Mesenchymal stem cell (in vitro differentiated cells and primary cell): ENCODE results near the gene C16orf78.

Experiments used
- DNase-seq: peaks from one replicate; pipeline ENCODE4 v3.0.0-alpha.2; 2013
- H2AFZ ChIP-seq: one replicate; pipeline ENCODE4 v1.6.1; 2013; ENCODE audit warnings: low read depth, mild to moderate bottlenecking, control low read depth, inconsistent platforms, low read length, moderate library complexity
- H2AK5ac ChIP-seq: 2 replicates; pipeline ENCODE4 v1.6.1; 2013; ENCODE audit warnings: low read length, moderate library complexity, mild to moderate bottlenecking, inconsistent platforms; ENCODE audit not compliant: severe bottlenecking
- H2BK120ac ChIP-seq: one replicate; pipeline ENCODE4 v1.6.1; 2013; ENCODE audit warnings: low read depth, mild to moderate bottlenecking, inconsistent platforms, low read length, moderate library complexity
- H2BK12ac ChIP-seq, 2 experiments: one replicate each; pipeline ENCODE4 v1.6.1; 2013; ENCODE audit warnings: inconsistent platforms in 2 of 2, low read length in 2 of 2, mild to moderate bottlenecking in 2 of 2, moderate library complexity in 2 of 2, control low read depth in 1 of 2
- H2BK15ac ChIP-seq: one replicate; pipeline ENCODE4 v1.6.1; 2013; ENCODE audit warnings: mild to moderate bottlenecking, low read depth, inconsistent platforms; ENCODE audit not compliant: poor library complexity, severe bottlenecking
- H2BK5ac ChIP-seq: 2 replicates; pipeline ENCODE4 v1.6.1; 2013; ENCODE audit warnings: low read depth, mild to moderate bottlenecking, low read length, control low read depth, inconsistent platforms; ENCODE audit not compliant: poor library complexity, severe bottlenecking
- H3K14ac ChIP-seq, 2 experiments: one replicate each; pipeline ENCODE4 v1.6.1; 2013; ENCODE audit warnings: inconsistent platforms in 2 of 2, low read length in 2 of 2, control low read depth in 1 of 2, mild to moderate bottlenecking in 1 of 2, moderate library complexity in 1 of 2
- H3K18ac ChIP-seq, 2 experiments: one replicate each; pipeline ENCODE4 v1.6.1; 2013; ENCODE audit warnings: inconsistent platforms in 2 of 2, low read length in 2 of 2, control low read depth in 1 of 2, low read depth in 1 of 2, mild to moderate bottlenecking in 1 of 2
- H3K23ac ChIP-seq, 2 experiments: one replicate each; pipeline ENCODE4 v1.6.1; 2013; ENCODE audit warnings: inconsistent platforms in 2 of 2, low read length in 2 of 2, mild to moderate bottlenecking in 2 of 2, moderate library complexity in 2 of 2, control low read depth in 1 of 2
- H3K27ac ChIP-seq: 2 replicates; pipeline ENCODE4 v1.5.1; 2013; ENCODE audit warnings: mild to moderate bottlenecking, moderate library complexity, low read length, control low read depth, inconsistent platforms; ENCODE audit not compliant: poor library complexity, severe bottlenecking
- H3K27me3 ChIP-seq, 2 experiments: 2 replicates each; pipeline versions ENCODE4 v1.6.1 to v1.7.0; 2013; ENCODE audit warnings: low read length in 2 of 2, mild to moderate bottlenecking in 2 of 2, moderate library complexity in 2 of 2, control low read depth in 1 of 2, inconsistent platforms in 1 of 2; ENCODE audit not compliant: control insufficient read depth in 1 of 2, insufficient read depth in 1 of 2
- H3K36me3 ChIP-seq, 2 experiments: 2 replicates each; pipeline versions ENCODE4 v1.6.1 to v1.7.0; 2013; ENCODE audit warnings: low read length in 2 of 2, control low read depth in 1 of 2, inconsistent platforms in 1 of 2, low read depth in 1 of 2, mild to moderate bottlenecking in 1 of 2; ENCODE audit not compliant: insufficient read depth in 2 of 2, control insufficient read depth in 1 of 2
- H3K4ac ChIP-seq, 2 experiments: one replicate each; pipeline ENCODE4 v1.6.1; 2013; ENCODE audit warnings: inconsistent platforms in 2 of 2, low read length in 2 of 2, mild to moderate bottlenecking in 2 of 2, moderate library complexity in 2 of 2, control low read depth in 1 of 2, low read depth in 1 of 2
- H3K4me1 ChIP-seq: 2 replicates; pipeline ENCODE4 v1.6.1; 2013; ENCODE audit warnings: low read depth, low read length, control low read depth; ENCODE audit not compliant: control insufficient read depth, insufficient read depth
- H3K4me2 ChIP-seq: 2 replicates; pipeline ENCODE4 v1.6.1; 2013; ENCODE audit warnings: low read length, mild to moderate bottlenecking, inconsistent platforms; ENCODE audit not compliant: poor library complexity, severe bottlenecking
- H3K4me3 ChIP-seq, 2 experiments: 2 replicates each; pipeline versions ENCODE4 v1.5.1 to v1.7.0; 2013; ENCODE audit warnings: low read length in 2 of 2, mild to moderate bottlenecking in 2 of 2, control low read depth in 1 of 2, low read depth in 1 of 2; ENCODE audit not compliant: insufficient read depth in 1 of 2
- H3K79me1 ChIP-seq: replicated peaks from 2 replicates; pipeline ENCODE4 v1.6.1; 2013; ENCODE audit warnings: mild to moderate bottlenecking, control low read depth, low read length, inconsistent platforms; ENCODE audit not compliant: poor library complexity, severe bottlenecking
- H3K9ac ChIP-seq: 2 replicates; pipeline ENCODE4 v1.7.0; 2013; ENCODE audit warnings: mild to moderate bottlenecking, low read length, moderate library complexity
- H3K9me3 ChIP-seq: 2 replicates; pipeline ENCODE4 v1.7.0; 2013; ENCODE audit warnings: mild to moderate bottlenecking, low read length; ENCODE audit not compliant: control insufficient read depth
- H4K8ac ChIP-seq: one replicate; pipeline ENCODE4 v1.6.1; 2013; ENCODE audit warnings: inconsistent platforms, mild to moderate bottlenecking, low read length, moderate library complexity
- H4K91ac ChIP-seq: one replicate; pipeline ENCODE4 v1.6.1; 2013; ENCODE audit warnings: mild to moderate bottlenecking, low read length, inconsistent platforms
- WGBS: methylation state at CpG from one replicate; pipeline ENCODE4 v1.1.7; 2013; ENCODE audit warnings: mixed read lengths; 5-methylcytosine and 5-hydroxymethylcytosine counted together

The C16orf78 gene

DNA sequence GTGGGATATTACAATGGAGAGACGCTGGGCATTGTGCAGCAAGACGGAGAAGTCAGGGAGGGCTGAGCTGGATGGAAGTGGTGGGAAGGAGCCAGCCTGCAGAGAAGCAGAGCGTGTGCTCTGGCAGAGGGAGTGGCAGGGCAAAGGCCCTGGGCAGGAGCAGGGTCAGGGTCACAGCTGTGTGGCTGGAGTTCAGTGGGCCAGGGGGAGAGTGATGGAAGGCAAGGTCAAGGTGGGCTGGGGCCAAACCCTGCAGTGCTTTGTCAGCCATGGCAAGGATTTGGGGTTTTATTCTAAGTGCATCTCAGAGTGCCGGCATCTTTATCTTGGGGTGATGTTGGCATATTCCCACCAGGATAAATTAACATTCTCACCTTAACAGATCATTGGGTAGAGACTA is 31.9 kb upstream of the C16orf78 start:
- no peaks in the 10 kb centered on the region for H3K79me1 ChIP-seq
- H3K36me3 ChIP-seq, result no peaks in the 10 kb centered on the region
- no peak overlapping the region for H2AK5ac ChIP-seq
- H2BK12ac ChIP-seq, result no peak overlapping the region
- no peaks in the 10 kb centered on the region for H3K9me3 ChIP-seq
- H3K9ac ChIP-seq, result no peak overlapping the region
- DNase-seq, result no peak
- no peak overlapping the region for H4K8ac ChIP-seq
- WGBS, result 83% methylated on average over 3 of the region's 4 CpGs
- no peak overlapping the region for H2AFZ ChIP-seq
- H3K4ac ChIP-seq, result no peak overlapping the region
- H3K4me3 ChIP-seq, result no peak overlapping the region
- peak overlapping the region in 1 of 2 experiments; percentile 48 for H3K14ac ChIP-seq
- no peak overlapping the region for H3K23ac ChIP-seq
- H2BK5ac ChIP-seq, result no peak overlapping the region
- no peak overlapping the region for H3K4me2 ChIP-seq
- H4K91ac ChIP-seq, result no peak overlapping the region
- no peak overlapping the region for H2BK120ac ChIP-seq
- H3K27me3 ChIP-seq, result peaks cover 0 to 3% of the 10 kb centered on the region in 2 experiments
- H3K27ac ChIP-seq, result no peak overlapping the region
- no peaks in the 10 kb centered on the region for H3K4me1 ChIP-seq
- H3K18ac ChIP-seq, result no peak overlapping the region
- no peak overlapping the region for H2BK15ac ChIP-seq

DNA sequence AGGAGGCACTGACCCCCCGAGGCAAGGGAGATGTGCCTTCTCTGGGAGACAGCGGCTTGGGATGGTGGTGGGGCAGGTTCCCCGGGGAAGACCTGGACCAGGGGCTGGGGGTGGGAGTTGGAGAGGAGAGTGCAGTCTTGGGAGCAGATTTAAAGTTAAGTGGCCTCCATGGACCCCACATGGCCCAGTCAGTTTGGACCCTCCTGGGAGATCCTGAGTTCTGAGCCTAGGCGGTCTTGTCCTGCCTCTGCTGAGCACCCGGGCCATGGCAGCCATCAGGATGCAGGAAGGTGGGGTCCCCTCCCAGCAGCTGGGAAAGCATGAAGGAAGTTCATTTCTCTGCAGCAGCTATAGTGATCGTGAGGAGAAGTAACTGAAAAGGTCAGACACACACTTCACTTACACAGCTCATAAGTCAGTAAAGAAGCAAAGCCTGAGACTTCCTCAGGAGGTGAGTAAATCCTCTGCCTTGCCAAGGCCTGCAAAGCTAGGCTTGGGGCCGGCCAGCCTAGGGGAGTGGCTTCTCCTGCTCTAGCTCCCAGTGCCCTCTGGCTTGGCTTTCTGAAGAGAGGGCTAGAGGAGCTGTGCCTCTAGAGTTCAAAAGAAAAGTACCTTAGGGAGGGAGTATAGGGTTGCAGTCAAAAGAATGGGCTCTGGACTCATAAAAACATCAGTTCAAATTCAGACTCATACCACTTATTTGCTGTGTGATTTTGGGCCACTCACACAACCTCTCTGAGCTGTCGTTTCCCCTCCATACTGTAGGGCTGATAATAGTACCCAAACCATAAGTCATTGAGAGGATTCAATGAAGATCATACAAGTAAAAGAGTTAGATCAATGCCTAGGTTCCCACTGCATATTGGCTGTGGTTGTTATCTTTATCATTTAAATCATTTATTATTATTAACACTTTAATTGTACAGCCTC is 31.0 kb upstream of the C16orf78 start:
- no peak for DNase-seq
- no peak overlapping the region for H2BK12ac ChIP-seq
- no peak overlapping the region for H3K4me2 ChIP-seq

GRCh38 chr16:49343291-49343690 is 30.3 kb upstream of the C16orf78 start:
- Histone ChIP-seq H3K9me3 (no peaks in the 10 kb centered on the region), H4K91ac (no peak overlapping the region), H3K27ac (no peak overlapping the region), H2BK5ac (no peak overlapping the region), H4K8ac (no peak overlapping the region), H3K4me3 (no peak overlapping the region), H3K23ac (no peak overlapping the region), H3K36me3 (no peaks in the 10 kb centered on the region), H2BK120ac (no peak overlapping the region), H3K18ac (no peak overlapping the region), H3K14ac (no peak overlapping the region), H2AFZ (no peak overlapping the region), H3K4me2 (no peak overlapping the region), H2BK15ac (no peak overlapping the region), H2AK5ac (no peak overlapping the region), H2BK12ac (no peak overlapping the region), H3K9ac (no peak overlapping the region), H3K79me1 (no peaks in the 10 kb centered on the region), H3K27me3 (peaks cover 0 to 10% of the 10 kb centered on the region in 2 experiments), H3K4ac (no peak overlapping the region), H3K4me1 (no peaks in the 10 kb centered on the region)
- DNase-seq, result no peak
- WGBS, result 61% methylated on average over 3 of the region's 4 CpGs

More for the DNA sequence above, 31.0 kb upstream of the C16orf78 start:
- Histone ChIP-seq H3K9me3 (no peaks in the 10 kb centered on the region), H3K79me1 (no peaks in the 10 kb centered on the region), H3K18ac (no peak overlapping the region), H3K27ac (no peak overlapping the region), H4K91ac (no peak overlapping the region), H2AFZ (no peak overlapping the region), H2BK120ac (no peak overlapping the region), H3K9ac (no peak overlapping the region), H3K27me3 (peaks cover 0 to 5% of the 10 kb centered on the region in 2 experiments), H2AK5ac (no peak overlapping the region), H3K4me1 (no peaks in the 10 kb centered on the region), H2BK5ac (no peak overlapping the region), H3K23ac (no peak overlapping the region), H4K8ac (no peak overlapping the region), H2BK15ac (no peak overlapping the region), H3K36me3 (no peaks in the 10 kb centered on the region), H3K14ac (no peak overlapping the region), H3K4ac (no peak overlapping the region), H3K4me3 (no peak overlapping the region)
- 77% methylated on average over 8 of the region's 8 CpGs for WGBS

DNA sequence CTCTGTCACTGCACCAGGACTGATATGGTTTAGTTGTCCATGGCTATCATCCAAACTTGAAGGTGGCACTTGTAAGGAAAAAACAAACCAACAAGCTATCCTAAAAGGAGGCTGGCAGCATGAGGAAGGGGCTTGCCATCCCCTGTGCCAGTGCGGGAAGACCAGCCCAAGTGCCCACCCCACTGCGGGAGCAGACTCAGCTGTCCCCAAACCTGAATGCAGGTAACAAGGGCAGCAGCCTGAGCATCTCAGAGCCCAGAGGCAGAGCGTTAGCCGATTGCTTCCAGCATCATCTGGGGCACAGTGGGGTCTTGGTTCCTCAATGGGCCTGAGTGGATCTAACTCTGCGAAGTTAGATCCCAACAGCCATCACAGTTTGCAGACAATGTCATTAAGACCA is 29.2 kb upstream of the C16orf78 start:
- H2AK5ac ChIP-seq, result no peak overlapping the region
- no peak overlapping the region for H3K9ac ChIP-seq
- H3K23ac ChIP-seq, result no peak overlapping the region
- 78% methylated on average over 5 of the region's 5 CpGs for WGBS
- H3K36me3 ChIP-seq, result no peaks in the 10 kb centered on the region
- H2AFZ ChIP-seq, result no peak overlapping the region
- no peak overlapping the region for H2BK12ac ChIP-seq
- no peak overlapping the region for H3K18ac ChIP-seq
- H3K79me1 ChIP-seq, result no peaks in the 10 kb centered on the region
- H3K14ac ChIP-seq, result no peak overlapping the region
- H2BK5ac ChIP-seq, result no peak overlapping the region
- H3K4me3 ChIP-seq, result no peak overlapping the region
- H3K27me3 ChIP-seq, result peaks cover 0 to 16% of the 10 kb centered on the region in 2 experiments
- H3K9me3 ChIP-seq, result no peaks in the 10 kb centered on the region
- H2BK120ac ChIP-seq, result no peak overlapping the region
- no peak overlapping the region for H4K8ac ChIP-seq
- DNase-seq, result no peak
- no peak overlapping the region for H4K91ac ChIP-seq
- no peak overlapping the region for H2BK15ac ChIP-seq
- no peaks in the 10 kb centered on the region for H3K4me1 ChIP-seq
- no peak overlapping the region for H3K27ac ChIP-seq
- H3K4ac ChIP-seq, result no peak overlapping the region
- no peak overlapping the region for H3K4me2 ChIP-seq
